CD14-positive monocyte (primary cell): ENCODE results near the gene PCDH10. TPM values are rescaled to one million over a fixed set of nuclear protein-coding genes. Genes with fewer than 3 reads are reported as not detected.

Experiments used
- DNase-seq, 3 donors: peaks; one replicate each; pipeline ENCODE4 v3.0.0-alpha.2; 2011 to 2022
- H2AFZ ChIP-seq: 2 replicates; pipeline ENCODE4 v1.6.0; 2012; ENCODE audit warnings: mild to moderate bottlenecking, low read depth, low read length, inconsistent platforms; ENCODE audit not compliant: insufficient read depth, poor library complexity, severe bottlenecking
- H3K27ac ChIP-seq, 2 donors: 1 replicate in 1 of 2; 2 replicates in 1 of 2; pipeline ENCODE4 v1.5.1; 2012 to 2013; ENCODE audit warnings: low read length in 2 of 2, control low read depth in 1 of 2, inconsistent platforms in 1 of 2, low read depth in 1 of 2, mild to moderate bottlenecking in 1 of 2
- H3K27me3 ChIP-seq, 2 donors: one replicate each; pipeline versions ENCODE4 v1.6.0 to v1.6.1; 2011 to 2013; ENCODE audit warnings: low read length in 2 of 2; ENCODE audit not compliant: control insufficient read depth in 2 of 2, insufficient read depth in 2 of 2
- H3K36me3 ChIP-seq, 2 donors: replicated peaks in 1 of 2; 1 replicate in 1 of 2; 2 replicates in 1 of 2; pipeline versions ENCODE4 v1.5.1 to v1.6.1; 2012 to 2013; ENCODE audit warnings: low read length in 2 of 2, control low read depth in 1 of 2, inconsistent platforms in 1 of 2, mild to moderate bottlenecking in 1 of 2; ENCODE audit not compliant: insufficient read depth in 2 of 2, control insufficient read depth in 1 of 2
- H3K4me1 ChIP-seq, 2 donors: 1 replicate in 1 of 2; 2 replicates in 1 of 2; pipeline versions ENCODE4 v1.5.1 to v1.6.1; 2012 to 2013; ENCODE audit warnings: low read length in 2 of 2, control low read depth in 1 of 2, inconsistent platforms in 1 of 2, mild to moderate bottlenecking in 1 of 2, moderate library complexity in 1 of 2; ENCODE audit not compliant: insufficient read depth in 2 of 2, control insufficient read depth in 1 of 2
- H3K4me2 ChIP-seq: replicated peaks from 2 replicates; pipeline ENCODE3; 2012; ENCODE audit warnings: low read length, moderate library complexity, mild to moderate bottlenecking; ENCODE audit not compliant: poor library complexity, severe bottlenecking; ENCODE audit errors: extremely low read depth
- H3K4me3 ChIP-seq, 3 experiments: fragments of 200-600 bp in 1 of 3; sonication (generic) in 1 of 3; replicated peaks in 1 of 3; 1 replicate in 2 of 3; 2 replicates in 1 of 3; pipeline ENCODE4 v1.5.1; 2011 to 2013; ENCODE audit warnings: low read length in 3 of 3, mild to moderate bottlenecking in 3 of 3, control low read depth in 2 of 3, low read depth in 2 of 3, inconsistent platforms in 1 of 3, moderate library complexity in 1 of 3
- H3K79me2 ChIP-seq: 2 replicates; pipeline ENCODE4 v1.6.0; 2012; ENCODE audit warnings: mild to moderate bottlenecking, control low read depth, inconsistent platforms, low read length, moderate library complexity; ENCODE audit not compliant: insufficient read depth
- H3K9ac ChIP-seq: 2 replicates; pipeline ENCODE4 v1.6.0; 2017; ENCODE audit warnings: low read length, mild to moderate bottlenecking; ENCODE audit not compliant: insufficient read depth, poor library complexity, severe bottlenecking
- H3K9me3 ChIP-seq, 2 donors: replicated peaks in 1 of 2; 1 replicate in 1 of 2; 2 replicates in 1 of 2; pipeline versions ENCODE4 v1.5.1 to v1.6.1; 2012 to 2013; ENCODE audit warnings: low read length in 2 of 2, control low read depth in 1 of 2; ENCODE audit not compliant: control insufficient read depth in 1 of 2, insufficient read depth in 1 of 2
- H4K20me1 ChIP-seq: 2 replicates; pipeline ENCODE4 v1.6.0; 2012; ENCODE audit warnings: mild to moderate bottlenecking, low read length, control low read depth, moderate library complexity; ENCODE audit not compliant: insufficient read depth
- H3K27ac Mint-ChIP-seq, 7 donors: one replicate each; pipeline ENCODE4 v1.8.0; 2020; ENCODE audit warnings: mild to moderate bottlenecking in 7 of 7, mixed read lengths in 7 of 7, moderate library complexity in 6 of 7, inconsistent platforms in 2 of 7
- H3K27me3 Mint-ChIP-seq, 3 donors: one replicate each; pipeline ENCODE4 v1.8.0; 2021 to 2022; ENCODE audit warnings: low read depth in 3 of 3, mild to moderate bottlenecking in 3 of 3, mixed read lengths in 3 of 3, moderate library complexity in 3 of 3, inconsistent platforms in 1 of 3
- H3K36me3 Mint-ChIP-seq, 2 donors: one replicate each; pipeline ENCODE4 v1.8.0; 2020; ENCODE audit warnings: mixed read lengths in 2 of 2, inconsistent platforms in 1 of 2, mild to moderate bottlenecking in 1 of 2
- H3K4me1 Mint-ChIP-seq: one replicate; pipeline ENCODE4 v1.8.0; 2020; ENCODE audit warnings: mild to moderate bottlenecking, mixed read lengths
- H3K4me3 Mint-ChIP-seq, 2 donors: one replicate each; pipeline ENCODE4 v1.8.0; 2020; ENCODE audit warnings: mild to moderate bottlenecking in 2 of 2, mixed read lengths in 2 of 2, moderate library complexity in 1 of 2
- H3K9me3 Mint-ChIP-seq, 7 donors: one replicate each; pipeline ENCODE4 v1.8.0; 2020 to 2022; ENCODE audit warnings: mixed read lengths in 7 of 7, mild to moderate bottlenecking in 6 of 7, moderate library complexity in 6 of 7, inconsistent platforms in 2 of 7
- WGBS: methylation state at CpG from one replicate; pipeline ENCODE4 v1.1.5; 2013; ENCODE audit warnings: missing lambda C conversion rate; ENCODE audit not compliant: insufficient coverage; 5-methylcytosine and 5-hydroxymethylcytosine counted together
- intact Hi-C, 2 donors: fragments of 100-400 bp; cut with micrococcal nuclease; formaldehyde crosslinking; loops; one replicate each; pipeline versions ENCODE4 v1.15.0 to v1.15.1; 2023
- polyA plus RNA-seq, 3 donors: library from polyadenylated mRNA; depleted of rRNA in 1 of 3; unstranded in 2 of 3; stranded (reverse) in 1 of 3; fragments of 300-500 nt in 2 of 3; fragments of >200 nt in 1 of 3; fragmentation: Illumina TruSeq in 2 of 3; gene quantifications; 1 replicate in 2 of 3; 2 replicates in 1 of 3; pipeline ENCODE4 v1.2.3, GENCODE V29; 2012 to 2021
- TF ChIP-seq, protein P1 (sequence below): fragments of 200-600 bp; IDR thresholded peaks from one replicate; pipeline ENCODE4 v1.8.0; 2022; ENCODE audit warnings: antibody characterized with exemption, mild to moderate bottlenecking

Gene PCDH10
- polyA plus RNA-seq, 3 donors, result not detected

DNA sequence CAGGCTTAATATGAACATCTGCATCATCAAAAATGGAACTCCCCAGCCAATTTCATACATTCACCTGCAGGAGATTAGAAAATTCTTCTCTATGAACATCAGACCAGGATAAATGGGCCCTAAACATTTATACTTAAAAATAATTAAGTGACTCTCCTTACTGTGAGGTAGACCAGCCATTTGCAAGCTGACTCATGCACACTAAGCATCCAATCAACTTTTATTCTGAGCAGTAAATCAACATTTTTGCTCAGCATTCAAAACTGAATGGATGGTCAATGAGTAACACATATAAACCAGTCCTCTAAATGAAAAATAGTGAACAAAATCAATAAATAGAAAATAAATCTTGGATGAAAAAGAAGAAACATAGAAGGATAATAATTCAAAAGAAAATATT, 19.9 kb upstream of the PCDH10 start:
- TF ChIP-seq, protein P1, sequence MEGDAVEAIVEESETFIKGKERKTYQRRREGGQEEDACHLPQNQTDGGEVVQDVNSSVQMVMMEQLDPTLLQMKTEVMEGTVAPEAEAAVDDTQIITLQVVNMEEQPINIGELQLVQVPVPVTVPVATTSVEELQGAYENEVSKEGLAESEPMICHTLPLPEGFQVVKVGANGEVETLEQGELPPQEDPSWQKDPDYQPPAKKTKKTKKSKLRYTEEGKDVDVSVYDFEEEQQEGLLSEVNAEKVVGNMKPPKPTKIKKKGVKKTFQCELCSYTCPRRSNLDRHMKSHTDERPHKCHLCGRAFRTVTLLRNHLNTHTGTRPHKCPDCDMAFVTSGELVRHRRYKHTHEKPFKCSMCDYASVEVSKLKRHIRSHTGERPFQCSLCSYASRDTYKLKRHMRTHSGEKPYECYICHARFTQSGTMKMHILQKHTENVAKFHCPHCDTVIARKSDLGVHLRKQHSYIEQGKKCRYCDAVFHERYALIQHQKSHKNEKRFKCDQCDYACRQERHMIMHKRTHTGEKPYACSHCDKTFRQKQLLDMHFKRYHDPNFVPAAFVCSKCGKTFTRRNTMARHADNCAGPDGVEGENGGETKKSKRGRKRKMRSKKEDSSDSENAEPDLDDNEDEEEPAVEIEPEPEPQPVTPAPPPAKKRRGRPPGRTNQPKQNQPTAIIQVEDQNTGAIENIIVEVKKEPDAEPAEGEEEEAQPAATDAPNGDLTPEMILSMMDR, result no peak
- Histone ChIP-seq H3K4me2 (no peak overlapping the region), H3K36me3 (no peaks in the 10 kb centered on the region), H3K27ac (no peak overlapping the region), H3K27me3 (no peaks in the 10 kb centered on the region), H3K9ac (no peak overlapping the region), H3K9me3 (no peaks in the 10 kb centered on the region), H3K4me3 (no peak overlapping the region), H3K4me1 (no peaks in the 10 kb centered on the region), H2AFZ (no peak overlapping the region), H4K20me1 (no peaks in the 10 kb centered on the region), H3K79me2 (no peaks in the 10 kb centered on the region)
- DNase-seq, result no peak
- intact Hi-C loops, result no loop called here
- Mint-ChIP-seq H3K9me3 (peaks cover 0 to 2% (median 0%) of the 10 kb centered on the region in 7 donors), H3K27me3 (peaks cover 0 to 1% (median 0%) of the 10 kb centered on the region in 3 donors), H3K4me3 (no peak overlapping the region), H3K4me1 (no peaks in the 10 kb centered on the region), H3K27ac (no peak overlapping the region), H3K36me3 (no peaks in the 10 kb centered on the region)

DNA sequence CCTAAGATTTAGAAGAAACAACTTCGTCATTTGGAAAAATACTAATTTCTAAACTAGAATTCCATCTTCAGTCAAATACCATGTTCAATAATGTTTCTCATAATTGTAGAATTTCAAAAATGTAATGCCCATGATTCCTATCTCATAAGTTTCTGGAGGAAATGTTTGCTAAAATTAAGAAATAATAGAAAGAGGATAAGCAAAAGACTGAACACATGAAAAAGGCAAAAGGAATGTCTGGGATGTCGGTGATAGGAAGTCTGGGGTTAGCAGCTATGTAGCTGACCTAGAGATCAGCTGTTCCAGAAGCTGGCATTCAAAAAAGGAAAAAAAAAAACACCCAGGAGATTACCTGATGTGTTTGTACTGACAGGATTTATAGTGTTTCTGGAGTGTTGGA, 18.9 kb upstream of the PCDH10 start:
- Mint-ChIP-seq H3K4me1 (no peaks in the 10 kb centered on the region), H3K36me3 (no peaks in the 10 kb centered on the region), H3K4me3 (no peak overlapping the region), H3K27me3 (peaks cover 0 to 2% (median 1%) of the 10 kb centered on the region in 3 donors), H3K9me3 (peaks cover 0 to 2% (median 0%) of the 10 kb centered on the region in 7 donors), H3K27ac (no peak overlapping the region)
- no peak overlapping the region for H2AFZ ChIP-seq
- no peaks in the 10 kb centered on the region for H3K79me2 ChIP-seq
- H3K4me2 ChIP-seq, result no peak overlapping the region
- no peaks in the 10 kb centered on the region for H4K20me1 ChIP-seq
- H3K9ac ChIP-seq, result no peak overlapping the region
- H3K27me3 ChIP-seq, result no peaks in the 10 kb centered on the region
- no peak for DNase-seq
- no peak overlapping the region for H3K4me3 ChIP-seq
- intact Hi-C loops, result no loop called here
- no CpG with 5 or more reads among the region's 2 CpGs for WGBS
- TF ChIP-seq, protein P1, result no peak
- H3K36me3 ChIP-seq, result no peaks in the 10 kb centered on the region
- H3K4me1 ChIP-seq, result no peaks in the 10 kb centered on the region
- H3K9me3 ChIP-seq, result no peaks in the 10 kb centered on the region
- no peak overlapping the region for H3K27ac ChIP-seq
